Esophagus muscularis mucosa (tissue), 4 donors: Measurements from ENCODE around the gene AADACL2. TPM values are rescaled to one million over a fixed set of nuclear protein-coding genes. Genes with fewer than 3 reads are reported as not detected.

Experiments used
- DNase-seq: peaks from one replicate; pipeline ENCODE4 v3.0.0-alpha.2; 2017; ENCODE audit errors: extremely low spot score
- H3K27ac ChIP-seq, 4 donors: fragments of 200-600 bp; sonication (generic); replicated peaks in 1 of 4; 1 replicate in 3 of 4; 2 replicates in 1 of 4; pipeline ENCODE4 v1.5.1; 2016 to 2019; ENCODE audit warnings: mild to moderate bottlenecking in 1 of 4
- H3K27me3 ChIP-seq, 4 donors: fragments of 200-600 bp; sonication (generic); one replicate each; pipeline versions ENCODE4 v1.5.1 to v1.6.0; 2016 to 2019
- H3K36me3 ChIP-seq, 4 donors: fragments of 200-600 bp; sonication (generic); one replicate each; pipeline ENCODE4 v1.5.1; 2016 to 2019
- H3K4me1 ChIP-seq, 4 donors: fragments of 200-600 bp; sonication (generic); one replicate each; pipeline ENCODE4 v1.5.1; 2016 to 2019
- H3K4me3 ChIP-seq, 4 donors: fragments of 200-600 bp; sonication (generic); 1 replicate in 2 of 4; 2 replicates in 2 of 4; pipeline ENCODE4 v1.5.1; 2016 to 2019; ENCODE audit warnings: mild to moderate bottlenecking in 4 of 4, moderate library complexity in 1 of 4
- H3K9me3 ChIP-seq, 4 donors: fragments of 200-600 bp; sonication (generic); 1 replicate in 3 of 4; 2 replicates in 1 of 4; pipeline ENCODE4 v1.5.1; 2016 to 2019
- EP300 ChIP-seq: sonication (generic); formaldehyde crosslinking; IDR thresholded peaks from one replicate; pipeline ENCODE4 v1.6.1; 2017; ENCODE audit warnings: antibody characterized with exemption
- POLR2A ChIP-seq: fragments of 450-650 bp; IDR thresholded peaks from one replicate; pipeline ENCODE4 v1.6.1; 2017; ENCODE audit warnings: antibody characterized with exemption, moderate library complexity, mild to moderate bottlenecking, low read depth
- POLR2AphosphoS5 ChIP-seq, 2 donors: sonication (generic); formaldehyde crosslinking; IDR thresholded peaks; one replicate each; pipeline ENCODE4 v1.6.1; 2017; ENCODE audit warnings: antibody characterized with exemption in 2 of 2
- whole genome bisulfite sequencing: methylation state at CpG from one replicate; pipeline ENCODE4 v1.1.5; 2018; 5-methylcytosine and 5-hydroxymethylcytosine counted together
- intact Hi-C: fragments of 100-400 bp; cut with DNase I; formaldehyde crosslinking; loops from one replicate; pipeline ENCODE4 v1.15.1; 2023
- total RNA-seq, 4 donors: library from RNA; depleted of rRNA; stranded (reverse); fragments of >200 nt; gene quantifications; one replicate each; pipeline versions ENCODE4 v1.1.0 to v1.2.1, GENCODE V29; 2016
- TF ChIP-seq, protein P1 (sequence below), 3 experiments: fragments of 200-600 bp in 2 of 3; fragments of 450-650 bp in 1 of 3; sonication (generic) in 2 of 3; IDR thresholded peaks; one replicate each; pipeline ENCODE4 v1.5.1; 2017 to 2019; ENCODE audit warnings: antibody characterized with exemption in 3 of 3, mild to moderate bottlenecking in 2 of 3, moderate library complexity in 1 of 3

The AADACL2 gene
- total RNA-seq, 4 donors from 2014 or later = 0.17 to 0.33 (median 0.26) TPM; not detected in 1

DNA sequence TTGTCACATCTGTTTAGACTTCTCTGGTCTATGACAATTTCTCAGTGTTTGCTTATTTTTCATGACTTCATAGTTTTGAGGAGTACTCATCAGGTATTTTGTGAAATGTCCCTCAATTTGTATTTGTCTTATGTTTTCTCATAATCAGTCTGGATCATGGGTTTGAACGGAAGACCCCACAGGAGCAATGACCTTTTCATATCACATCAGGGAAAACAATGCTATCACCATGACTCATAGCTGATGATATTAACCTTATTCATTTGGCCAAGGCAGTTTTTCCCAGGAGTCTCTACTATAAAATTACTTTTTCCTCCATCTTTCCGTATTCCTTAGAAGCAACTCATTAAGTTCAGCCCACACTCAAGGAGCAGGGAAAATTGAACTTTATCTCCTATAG is 32.7 kb downstream of the AADACL2 start:
- H3K27ac ChIP-seq = no peak overlapping the region
- WGBS = 71% methylated on average over 2 of the region's 2 CpGs
- H3K27me3 ChIP-seq = no peaks in the 10 kb centered on the region
- no peak for DNase-seq
- TF ChIP-seq EP300 (no peak), POLR2AphosphoS5 (IDR thresholded peaks at IDR 0.05) (no peak)
- TF ChIP-seq, protein P1, sequence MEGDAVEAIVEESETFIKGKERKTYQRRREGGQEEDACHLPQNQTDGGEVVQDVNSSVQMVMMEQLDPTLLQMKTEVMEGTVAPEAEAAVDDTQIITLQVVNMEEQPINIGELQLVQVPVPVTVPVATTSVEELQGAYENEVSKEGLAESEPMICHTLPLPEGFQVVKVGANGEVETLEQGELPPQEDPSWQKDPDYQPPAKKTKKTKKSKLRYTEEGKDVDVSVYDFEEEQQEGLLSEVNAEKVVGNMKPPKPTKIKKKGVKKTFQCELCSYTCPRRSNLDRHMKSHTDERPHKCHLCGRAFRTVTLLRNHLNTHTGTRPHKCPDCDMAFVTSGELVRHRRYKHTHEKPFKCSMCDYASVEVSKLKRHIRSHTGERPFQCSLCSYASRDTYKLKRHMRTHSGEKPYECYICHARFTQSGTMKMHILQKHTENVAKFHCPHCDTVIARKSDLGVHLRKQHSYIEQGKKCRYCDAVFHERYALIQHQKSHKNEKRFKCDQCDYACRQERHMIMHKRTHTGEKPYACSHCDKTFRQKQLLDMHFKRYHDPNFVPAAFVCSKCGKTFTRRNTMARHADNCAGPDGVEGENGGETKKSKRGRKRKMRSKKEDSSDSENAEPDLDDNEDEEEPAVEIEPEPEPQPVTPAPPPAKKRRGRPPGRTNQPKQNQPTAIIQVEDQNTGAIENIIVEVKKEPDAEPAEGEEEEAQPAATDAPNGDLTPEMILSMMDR (IDR thresholded peaks at IDR 0.05) = no peak
- no peaks in the 10 kb centered on the region for H3K9me3 ChIP-seq
- no peak overlapping the region for H3K4me3 ChIP-seq
- intact Hi-C loops = no loop called here
- peaks cover 14 to 21% (median 21%) of the 10 kb centered on the region in 4 donors for H3K4me1 ChIP-seq
- H3K36me3 ChIP-seq = no peaks in the 10 kb centered on the region

GRCh38 chr3:151768393-151768930 is 34.7 kb downstream of the AADACL2 start:
- Histone ChIP-seq H3K9me3 (no peaks in the 10 kb centered on the region), H3K4me3 (no peak overlapping the region), H3K4me1 (peaks cover 18 to 26% (median 23%) of the 10 kb centered on the region in 4 donors), H3K27me3 (no peaks in the 10 kb centered on the region), H3K27ac (no peak overlapping the region), H3K36me3 (no peaks in the 10 kb centered on the region)
- TF ChIP-seq POLR2A = no peak
- TF ChIP-seq, protein P1 (IDR thresholded peaks at IDR 0.05) = no peak
- no peak for TF ChIP-seq EP300
- TF ChIP-seq POLR2AphosphoS5 (IDR thresholded peaks at IDR 0.05) = no peak
- WGBS = 100% methylated on average over 1 of the region's 1 CpG
- DNase-seq = no peak
- intact Hi-C loops = no loop called here

DNA sequence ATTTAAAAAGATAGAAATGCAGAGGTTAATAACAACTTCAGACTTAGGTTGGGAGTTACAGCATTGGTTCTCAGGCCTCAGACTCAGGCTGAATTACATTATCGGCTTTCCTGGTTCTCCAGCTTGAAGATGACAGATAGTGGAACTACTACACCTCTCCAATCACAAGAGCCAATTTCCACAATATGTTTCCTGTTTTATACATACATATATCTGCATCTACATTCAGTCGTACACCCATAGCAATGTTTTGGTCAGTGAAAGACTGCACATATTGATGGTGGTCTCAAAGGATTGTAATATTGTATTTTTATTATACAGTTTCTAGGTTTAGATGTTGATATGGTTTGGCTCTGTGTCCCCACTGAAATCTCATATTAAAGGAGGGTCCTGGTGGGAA is 35.4 kb downstream of the AADACL2 start:
- Histone ChIP-seq H3K9me3 (no peaks in the 10 kb centered on the region), H3K36me3 (no peaks in the 10 kb centered on the region), H3K27ac (peak overlapping the region in 2 of 4 donors; percentile 56 to 67), H3K4me3 (no peak overlapping the region), H3K4me1 (peaks cover 18 to 26% (median 23%) of the 10 kb centered on the region in 4 donors), H3K27me3 (no peaks in the 10 kb centered on the region)
- intact Hi-C loops = no loop called here
- no peak for DNase-seq
- WGBS = 73% methylated on average over 2 of the region's 2 CpGs
- no peak for TF ChIP-seq POLR2A
- TF ChIP-seq, protein P1 (IDR thresholded peaks at IDR 0.05) = no peak
- no peak for TF ChIP-seq POLR2AphosphoS5 (IDR thresholded peaks at IDR 0.05)
- no peak for TF ChIP-seq EP300

GRCh38 chr3:151770956-151771355 is 37.2 kb downstream of the AADACL2 start:
- Histone ChIP-seq H3K36me3 (no peaks in the 10 kb centered on the region), H3K4me1 (peaks cover 18 to 26% (median 23%) of the 10 kb centered on the region in 4 donors), H3K27me3 (no peaks in the 10 kb centered on the region), H3K27ac (peak overlapping the region; percentile 33 to 56 (median 50)), H3K9me3 (no peaks in the 10 kb centered on the region), H3K4me3 (peak overlapping the region in 2 of 4 donors; percentile 6 to 15)
- 18% methylated on average over 4 of the region's 4 CpGs for WGBS
- intact Hi-C loops = no loop called here
- no peak for TF ChIP-seq POLR2AphosphoS5 (IDR thresholded peaks at IDR 0.05)
- TF ChIP-seq, protein P1 (IDR thresholded peaks at IDR 0.05) = no peak
- TF ChIP-seq POLR2A = no peak
- no peak for TF ChIP-seq EP300
- no peak for DNase-seq
